Lung (tissue), 12 donors: ENCODE results near the gene TGFBI. TPM values are rescaled to one million over a fixed set of nuclear protein-coding genes. Genes with fewer than 3 reads are reported as not detected.

Experiments
- ATAC-seq: fragments of 200-7000 bp; cut with Tn5 transposase; one replicate; pipeline ENCODE4 v1.9.1; 2020; ENCODE audit warnings: moderate number of reproducible peaks; ENCODE audit not compliant: insufficient read depth, low FRiP score
- DNase-seq, 3 donors: peaks; one replicate each; pipeline ENCODE4 v3.0.0-alpha.2; 2013 to 2017
- H3K27ac ChIP-seq, 2 donors: one replicate each; pipeline ENCODE4 v1.5.1; 2013; ENCODE audit warnings: mild to moderate bottlenecking in 2 of 2, moderate library complexity in 2 of 2, control low read depth in 1 of 2, inconsistent platforms in 1 of 2, low read depth in 1 of 2, low read length in 1 of 2
- H3K27me3 ChIP-seq, 3 donors: one replicate each; pipeline ENCODE4 v1.5.1; 2013; ENCODE audit warnings: low read length in 2 of 3; ENCODE audit not compliant: control insufficient read depth in 3 of 3, insufficient read depth in 3 of 3
- H3K36me3 ChIP-seq, 4 donors: one replicate each; pipeline ENCODE4 v1.5.1; 2013; ENCODE audit warnings: low read length in 4 of 4, mild to moderate bottlenecking in 1 of 4, moderate library complexity in 1 of 4; ENCODE audit not compliant: control insufficient read depth in 4 of 4, insufficient read depth in 4 of 4
- H3K4me1 ChIP-seq, 5 donors: one replicate each; pipeline ENCODE4 v1.5.1; 2013; ENCODE audit warnings: low read length in 5 of 5, mild to moderate bottlenecking in 2 of 5, moderate library complexity in 1 of 5; ENCODE audit not compliant: control insufficient read depth in 5 of 5, insufficient read depth in 5 of 5
- H3K4me3 ChIP-seq: one replicate; pipeline ENCODE4 v1.5.1; 2013; ENCODE audit warnings: mild to moderate bottlenecking, control low read depth, moderate library complexity
- H3K9ac ChIP-seq, 2 donors: one replicate each; pipeline ENCODE4 v1.5.1; 2013; ENCODE audit warnings: low read length in 2 of 2, control low read depth in 1 of 2; ENCODE audit not compliant: insufficient read depth in 1 of 2
- H3K9me3 ChIP-seq, 4 donors: one replicate each; pipeline ENCODE4 v1.5.1; 2013; ENCODE audit warnings: low read length in 3 of 4, mild to moderate bottlenecking in 1 of 4, moderate library complexity in 1 of 4; ENCODE audit not compliant: control insufficient read depth in 4 of 4, insufficient read depth in 3 of 4
- WGBS, 2 donors: extraction: QIAGEN DNeasy Blood & Tissue Kit; methylation state at CpG; one replicate each; pipeline ENCODE4 v1.1.7; 2013; 5-methylcytosine and 5-hydroxymethylcytosine counted together
- polyA plus RNA-seq, 2 donors: library from polyadenylated mRNA; stranded (reverse); fragments of 200-250 nt; gene quantifications; one replicate each; pipeline ENCODE4 v1.2.1, GENCODE V29; 2013
- total RNA-seq, 2 donors: library from RNA; depleted of rRNA in 1 of 2; stranded (reverse); fragments of >200 nt in 1 of 2; gene quantifications; one replicate each; pipeline ENCODE4 v1.2.1, GENCODE V29; 2014 to 2021
- TF ChIP-seq, protein P1 (sequence below): IDR thresholded peaks from 2 replicates; pipeline ENCODE4 v1.5.1; 2012; ENCODE audit warnings: mild to moderate bottlenecking; ENCODE audit errors: control extremely low read depth, extremely low read depth
- donor health status: control.
- donor health status: control.
- donor health status: Bipolar disorder and iron deficiency.
- donor health status: healthy.
- donor health status: DM: yes; HTN: yes; CAD: no.

TGFBI gene
- total and polyA plus RNA-seq, 4 donors = 96.4 to 146 (median 111) TPM

DNA sequence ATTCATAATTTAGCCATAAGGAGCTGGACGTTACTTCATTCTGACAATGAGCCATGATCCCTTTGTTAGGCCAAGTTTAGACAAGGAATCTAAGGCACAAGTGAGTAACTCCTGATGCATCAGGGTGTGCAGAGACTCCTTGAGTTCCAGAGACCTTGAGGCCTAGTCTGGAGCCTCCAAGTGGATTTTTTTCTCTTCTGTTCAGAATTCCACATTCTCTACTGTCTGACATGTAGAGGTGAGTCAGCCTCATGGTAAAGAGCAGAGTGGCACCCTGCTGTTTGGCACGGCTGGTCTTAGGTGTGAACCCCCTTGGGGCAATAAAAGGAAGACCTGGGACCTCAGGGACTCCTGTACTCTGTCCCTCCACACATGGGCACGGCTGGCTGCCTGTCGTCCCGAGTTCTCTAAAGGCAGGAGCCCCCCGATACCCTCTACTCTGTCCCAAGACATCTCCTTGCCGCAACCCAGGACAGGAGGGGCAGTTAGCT is 22.0 kb upstream of the TGFBI start:
- DNase-seq (no peak), ATAC-seq (no peak)
- TF ChIP-seq, protein P1, sequence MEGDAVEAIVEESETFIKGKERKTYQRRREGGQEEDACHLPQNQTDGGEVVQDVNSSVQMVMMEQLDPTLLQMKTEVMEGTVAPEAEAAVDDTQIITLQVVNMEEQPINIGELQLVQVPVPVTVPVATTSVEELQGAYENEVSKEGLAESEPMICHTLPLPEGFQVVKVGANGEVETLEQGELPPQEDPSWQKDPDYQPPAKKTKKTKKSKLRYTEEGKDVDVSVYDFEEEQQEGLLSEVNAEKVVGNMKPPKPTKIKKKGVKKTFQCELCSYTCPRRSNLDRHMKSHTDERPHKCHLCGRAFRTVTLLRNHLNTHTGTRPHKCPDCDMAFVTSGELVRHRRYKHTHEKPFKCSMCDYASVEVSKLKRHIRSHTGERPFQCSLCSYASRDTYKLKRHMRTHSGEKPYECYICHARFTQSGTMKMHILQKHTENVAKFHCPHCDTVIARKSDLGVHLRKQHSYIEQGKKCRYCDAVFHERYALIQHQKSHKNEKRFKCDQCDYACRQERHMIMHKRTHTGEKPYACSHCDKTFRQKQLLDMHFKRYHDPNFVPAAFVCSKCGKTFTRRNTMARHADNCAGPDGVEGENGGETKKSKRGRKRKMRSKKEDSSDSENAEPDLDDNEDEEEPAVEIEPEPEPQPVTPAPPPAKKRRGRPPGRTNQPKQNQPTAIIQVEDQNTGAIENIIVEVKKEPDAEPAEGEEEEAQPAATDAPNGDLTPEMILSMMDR = no peak
- Histone ChIP-seq H3K36me3 (no peaks in the 10 kb centered on the region), H3K9me3 (peaks cover 0 to 2% (median 0%) of the 10 kb centered on the region in 4 donors), H3K27ac (no peak overlapping the region), H3K4me1 (peaks cover 0 to 12% (median 4%) of the 10 kb centered on the region in 5 donors), H3K4me3 (no peak overlapping the region), H3K9ac (no peak overlapping the region), H3K27me3 (peaks cover 0 to 3% (median 0%) of the 10 kb centered on the region in 3 donors)
- WGBS, 2 donors = 89 to 92% methylated on average over 7 of the region's 7 CpGs

DNA sequence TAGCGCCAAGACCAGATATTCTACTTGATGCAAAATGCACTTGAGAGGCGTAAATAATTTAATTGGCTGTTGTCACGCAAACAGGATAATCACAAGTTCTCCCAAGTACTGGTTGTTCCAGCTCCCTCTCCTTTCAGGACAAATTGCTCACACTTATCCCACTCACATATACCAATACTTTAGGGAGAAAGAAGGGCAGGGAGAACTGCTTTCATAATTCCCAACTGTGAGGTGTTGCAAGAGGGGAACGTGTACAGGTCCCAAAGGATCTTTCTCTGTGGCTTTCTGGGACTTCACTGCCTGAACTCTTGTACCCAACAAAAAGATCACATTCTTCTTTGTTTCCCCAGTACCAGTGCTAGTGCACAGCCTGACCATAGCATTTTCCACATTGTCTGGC is 21.5 kb upstream of the TGFBI start:
- Histone ChIP-seq H3K27ac (no peak overlapping the region), H3K9me3 (peaks cover 0 to 2% (median 0%) of the 10 kb centered on the region in 4 donors), H3K9ac (no peak overlapping the region), H3K4me3 (no peak overlapping the region), H3K27me3 (peaks cover 0 to 3% (median 0%) of the 10 kb centered on the region in 3 donors), H3K36me3 (no peaks in the 10 kb centered on the region), H3K4me1 (peaks cover 0 to 14% (median 6%) of the 10 kb centered on the region in 5 donors)
- no peak for DNase-seq
- 81 to 83% methylated on average over 4 of the region's 4 CpGs for WGBS, 2 donors
- no peak for ATAC-seq
- TF ChIP-seq, protein P1 = no peak

DNA sequence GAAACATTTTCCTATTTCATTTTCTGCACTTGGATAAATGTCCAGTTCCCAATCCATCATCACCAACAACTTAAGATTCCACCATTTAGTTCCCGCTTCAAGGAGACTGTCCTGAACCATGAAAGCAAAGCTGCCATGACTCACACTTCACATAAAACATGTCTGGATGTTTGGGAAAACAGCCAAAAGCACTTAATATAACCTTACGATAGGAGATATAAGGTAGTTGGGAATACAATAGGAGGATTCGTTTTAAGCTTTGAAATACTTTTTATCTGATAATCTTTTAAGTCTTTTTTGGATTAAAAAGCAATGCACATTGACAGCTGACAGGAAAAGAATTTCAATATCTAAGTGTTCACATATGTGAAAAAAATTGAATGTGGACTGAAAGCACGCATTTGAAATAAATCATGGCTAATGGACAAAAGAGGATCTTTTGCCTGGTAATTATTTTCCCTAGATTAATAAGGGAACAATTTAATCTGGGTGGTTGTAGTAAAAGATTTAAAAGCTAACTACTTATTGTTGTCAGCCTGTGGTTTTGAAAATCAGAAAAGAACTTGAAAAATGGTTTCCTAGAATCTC is 17.3 kb upstream of the TGFBI start:
- Histone ChIP-seq H3K4me1 (peaks cover 0 to 40% (median 17%) of the 10 kb centered on the region in 5 donors), H3K27me3 (peaks cover 0 to 3% (median 0%) of the 10 kb centered on the region in 3 donors), H3K4me3 (no peak overlapping the region), H3K27ac (no peak overlapping the region), H3K9me3 (peaks cover 0 to 2% (median 0%) of the 10 kb centered on the region in 4 donors), H3K36me3 (no peaks in the 10 kb centered on the region), H3K9ac (no peak overlapping the region)
- WGBS, 2 donors = 21 to 40% methylated on average over 4 of the region's 4 CpGs
- DNase-seq (peak in 1 of 3 donors; percentile 50), ATAC-seq (peak; percentile 37)
- TF ChIP-seq, protein P1 = no peak
